Heart right ventricle (tissue), 16 donors: ENCODE data around the gene BST2. TPM values are rescaled to one million over a fixed set of nuclear protein-coding genes. Genes with fewer than 3 reads are reported as not detected.
"Not testable (repeated sequence)": the region's sequence is repeated elsewhere in the genome, so short reads cannot be mapped to it uniquely, and the experiment has no call there.

ENCODE experiments used
- ATAC-seq, 8 donors: fragments of 200-7000 bp; cut with Tn5 transposase; one replicate each; pipeline ENCODE4 v1.9.1; 2020; ENCODE audit warnings: mild to moderate bottlenecking in 8 of 8, moderate library complexity in 8 of 8, moderate number of reproducible peaks in 1 of 8
- DNase-seq, 2 donors: peaks; one replicate each; pipeline ENCODE4 v3.0.0-alpha.2; 2020
- H3K27ac ChIP-seq, 10 donors: fragments of 200-600 bp; sonication (generic) in 2 of 10; one replicate each; pipeline versions ENCODE4 v1.5.0 to v1.8.0; 2020 to 2022; ENCODE audit warnings: mild to moderate bottlenecking in 3 of 10
- H3K27me3 ChIP-seq, 7 donors: fragments of 200-600 bp; one replicate each; pipeline ENCODE4 v1.8.0; 2021 to 2022; ENCODE audit warnings: mild to moderate bottlenecking in 2 of 7
- H3K36me3 ChIP-seq, 9 donors: fragments of 200-600 bp; sonication (generic) in 1 of 9; one replicate each; pipeline versions ENCODE4 v1.5.0 to v1.8.0; 2020 to 2022; ENCODE audit warnings: mild to moderate bottlenecking in 2 of 9
- H3K4me1 ChIP-seq, 9 donors: fragments of 200-600 bp; sonication (generic) in 1 of 9; one replicate each; pipeline versions ENCODE4 v1.5.0 to v1.8.0; 2020 to 2022; ENCODE audit warnings: mild to moderate bottlenecking in 4 of 9
- H3K4me3 ChIP-seq, 10 donors: fragments of 200-600 bp; sonication (generic) in 2 of 10; one replicate each; pipeline versions ENCODE4 v1.5.0 to v1.8.0; 2020 to 2022; ENCODE audit warnings: mild to moderate bottlenecking in 7 of 10, moderate library complexity in 2 of 10
- H3K9me3 ChIP-seq, 11 donors: fragments of 200-600 bp in 10 of 11; sonication (generic) in 2 of 11; one replicate each; pipeline versions ENCODE4 v1.5.0 to v1.8.0; 2013 to 2022; ENCODE audit warnings: mild to moderate bottlenecking in 2 of 11, control low read depth in 1 of 11, moderate library complexity in 1 of 11
- CTCF ChIP-seq, 9 donors: fragments of 200-600 bp; sonication (generic) in 2 of 9; IDR thresholded peaks; one replicate each; pipeline versions ENCODE4 v1.5.0 to v1.8.0; 2021 to 2022; ENCODE audit warnings: antibody characterized with exemption in 9 of 9, mild to moderate bottlenecking in 5 of 9, moderate library complexity in 1 of 9
- WGBS, 2 donors: extraction: QIAGEN DNeasy Blood & Tissue Kit; methylation state at CpG; one replicate each; pipeline ENCODE4 v1.1.7; 2013; ENCODE audit warnings: inconsistent platforms in 1 of 2; 5-methylcytosine and 5-hydroxymethylcytosine counted together
- intact Hi-C, 10 donors: fragments of 100-400 bp; cut with DNase I; formaldehyde crosslinking; loops; one replicate each; pipeline versions ENCODE4 v1.11.1 to v1.14.2; 2022
- polyA plus RNA-seq, 2 donors: library from polyadenylated mRNA; stranded (reverse); fragments of 200-250 nt; gene quantifications; one replicate each; pipeline ENCODE4 v1.2.3, GENCODE V29; 2013
- total RNA-seq, 10 donors: library from RNA; stranded (reverse); fragmentation: NEBNext Ultra II Directional in 3 of 10; extraction: Animal tissue kit (Norgen Biotek cat#: 25700) in 3 of 10; gene quantifications; one replicate each; pipeline versions ENCODE4 v1.2.1 to v1.2.4, GENCODE V29; 2021 to 2023
- donor health status: Arrhythmogenic right ventricular cardiomyopathy.
- donor health status: ischemic (EF 13 %, LVEDD 7.1; RV severe dilation, severe dysfunction).
- donor health status: healthy with polysubstance abuse.
- donor health status: DM: no; HTN: yes; CAD: no.
- donor health status: DM: no; HTN: no; CAD: no.
- donor health status: ischemic (EF 25% LVEDD 6.9; RV normal size, moderate dysfunction).
- donor health status: ischemic (EF 25% LVEDD 5.7; RV mildly dilated, moderate dysfunction).
- donor health status: healthy.
- donor health status: DM: yes; HTN: yes; CAD: no.
- donor health status: Ischemic cardiomyopathy.
- donor health status: ischemic (EF 35%, LVEDD 5.7; RV mildly dilated, moderate dysfunction).
- donor health status: nonischemic (EF 11% LVEDD 7.7; RV severe dilation, severe dysfunction).
- donor health status: DM: yes; HTN: yes; CAD: no.
- donor health status: PGD.
- donor health status: ischemic (EF 29% LVEDD 5.4; RV normal size, mild dysfunction).
- donor health status: nonischemic (EF 23%, LVEDD 6.1; RV moderate dilation, normal function).

Gene BST2
- total and polyA plus RNA-seq, 12 donors: 22.7 to 75.4 (median 37.7) TPM

GRCh38 chr19:17378271-17378670, 27.2 kb downstream of the BST2 start:
- intact Hi-C loops: no loop called here
- Histone ChIP-seq H3K9me3 (peaks cover 0 to 4% (median 0%) of the 10 kb centered on the region in 11 donors), H3K36me3 (no peaks in the 10 kb centered on the region), H3K4me3 (no peak overlapping the region), H3K27ac (no peak overlapping the region), H3K4me1 (peaks cover 0 to 43% (median 28%) of the 10 kb centered on the region in 9 donors), H3K27me3 (peaks cover 0 to 9% (median 0%) of the 10 kb centered on the region in 7 donors)
- 71 to 73% methylated on average over 13 of the region's 13 CpGs for WGBS, 2 donors
- ATAC-seq (no peak), DNase-seq (no peak)
- TF ChIP-seq CTCF (IDR thresholded peaks at IDR 0.05): no peak

GRCh38 chr19:17376935-17377600, 28.4 kb downstream of the BST2 start, which contains the start of gene PLVAP:
PLVAP (minus strand) TSS chr19:17377342; CDS start chr19:17377288, 54 bp downstream.
- H3K27ac ChIP-seq: peak within 1 kb of the TSS in 2 of 10 donors; percentile 26 to 39
- TF ChIP-seq CTCF (IDR thresholded peaks at IDR 0.05): peak in 1 of 9 donors; percentile 19
- peaks cover 0 to 9% (median 0%) of the 10 kb centered on the region in 7 donors for H3K27me3 ChIP-seq
- H3K4me3 ChIP-seq: peak within 1 kb of the TSS in 9 of 10 donors; percentile 3 to 45 (median 31)
- WGBS, 2 donors: 43 to 54% methylated on average over 39 of the region's 39 CpGs
- H3K36me3 ChIP-seq: no peaks in the 10 kb centered on the region
- ATAC-seq (peak; percentile 32 to 91 (median 79)), DNase-seq (peak; percentile 41 to 47)
- H3K4me1 ChIP-seq: peaks cover 0 to 31% (median 16%) of the 10 kb centered on the region in 9 donors
- intact Hi-C loops: no loop called here
- H3K9me3 ChIP-seq: peaks cover 0 to 4% (median 0%) of the 10 kb centered on the region in 11 donors

GRCh38 chr19:17370026-17370587, 35.3 kb downstream of the BST2 start:
- intact Hi-C loops: no loop called here
- H3K4me3 ChIP-seq: no peak overlapping the region
- H3K9me3 ChIP-seq: no peaks in the 10 kb centered on the region
- TF ChIP-seq CTCF (IDR thresholded peaks at IDR 0.05): no peak
- DNase-seq: no peak
- no peaks in the 10 kb centered on the region for H3K36me3 ChIP-seq
- H3K27me3 ChIP-seq: no peaks in the 10 kb centered on the region
- ATAC-seq: peak in 6 of 8 donors; percentile 39 to 76 (median 60)
- 31 to 41% methylated on average over 8 of the region's 8 CpGs for WGBS, 2 donors
- H3K4me1 ChIP-seq: peaks cover 0 to 13% (median 0%) of the 10 kb centered on the region in 9 donors
- peak overlapping the region in 1 of 10 donors; percentile 49 for H3K27ac ChIP-seq

GRCh38 chr19:17365361-17365760, 40.1 kb downstream of the BST2 start:
- intact Hi-C loops: no loop called here

GRCh38 chr19:17363852-17364605, 41.4 kb downstream of the BST2 start:
- ATAC-seq, H3K27me3 ChIP-seq, H3K4me1 ChIP-seq, H3K9me3 ChIP-seq, H3K36me3 ChIP-seq, H3K27ac ChIP-seq, DNase-seq, H3K4me3 ChIP-seq, intact Hi-C loops: not testable (repeated sequence)
- 90 to 96% methylated on average over 20 of the region's 20 CpGs for WGBS, 2 donors

More at GRCh38 chr19:17365361-17365760, 40.1 kb downstream of the BST2 start:
- Histone ChIP-seq H3K36me3 (no peaks in the 10 kb centered on the region), H3K4me3 (no peak overlapping the region), H3K4me1 (peaks cover 0 to 10% (median 0%) of the 10 kb centered on the region in 9 donors), H3K9me3 (no peaks in the 10 kb centered on the region), H3K27me3 (no peaks in the 10 kb centered on the region), H3K27ac (no peak overlapping the region)
- no peak for ATAC-seq
- 95 to 97% methylated on average over 22 of the region's 22 CpGs for WGBS, 2 donors
- TF ChIP-seq CTCF (IDR thresholded peaks at IDR 0.05): no peak
- no peak for DNase-seq
